Skin epidermis (tissue), 12 donors: ENCODE measurements around the gene FAM184B.

Experiments used
- H3K27ac ChIP-seq, 21 experiments: fragments of 200-600 bp; sonication (generic) in 11 of 21; one replicate each; pipeline ENCODE4 v1.5.0; 2020; ENCODE audit warnings: mild to moderate bottlenecking in 3 of 21, inconsistent platforms in 2 of 21, moderate library complexity in 2 of 21
- H3K4me3 ChIP-seq, 7 experiments: fragments of 200-600 bp; sonication (generic) in 2 of 7; one replicate each; pipeline ENCODE4 v1.5.0; 2020; ENCODE audit warnings: inconsistent platforms in 2 of 7, mild to moderate bottlenecking in 2 of 7, moderate library complexity in 1 of 7

Gene FAM184B

GRCh38 chr4:17781300-17782287, at the start of gene FAM184B:
FAM184B (minus strand) TSS chr4:17781621; CDS start chr4:17781299, 322 bp downstream.
- H3K4me3 ChIP-seq = peak within 1 kb of the TSS; percentile 17 to 42 (median 33)
- H3K27ac ChIP-seq = no peak within 1 kb of the TSS

- no peak overlapping the region for H3K4me3 ChIP-seq
These were observed 42.6 kb upstream of the FAM184B start for GRCh38 chr4:17823871-17824669.

GRCh38 chr4:17817027-17817426, 35.6 kb upstream of the FAM184B start:
- H3K27ac ChIP-seq = peak overlapping the region in 1 of 21 experiments; percentile 27
- no peak overlapping the region for H3K4me3 ChIP-seq

More at GRCh38 chr4:17823871-17824669, 42.6 kb upstream of the FAM184B start:
- peak overlapping the region in 1 of 21 experiments; percentile 61 for H3K27ac ChIP-seq

- Histone ChIP-seq H3K4me3 (no peak overlapping the region), H3K27ac (no peak overlapping the region)
These were observed 34.7 kb upstream of the FAM184B start for GRCh38 chr4:17816142-17816541.

- peak overlapping the region in 3 of 21 experiments; percentile 0 to 35 (median 19) for H3K27ac ChIP-seq
- no peak overlapping the region for H3K4me3 ChIP-seq
These were observed 32.7 kb upstream of the FAM184B start for GRCh38 chr4:17814140-17814539.

- peak overlapping the region in 1 of 21 experiments; percentile 38 for H3K27ac ChIP-seq
- no peak overlapping the region for H3K4me3 ChIP-seq
These were observed 31.4 kb upstream of the FAM184B start for GRCh38 chr4:17812801-17813200.

GRCh38 chr4:17812125-17812524, 30.7 kb upstream of the FAM184B start:
- Histone ChIP-seq H3K27ac (peak overlapping the region in 2 of 21 experiments; percentile 38 to 91), H3K4me3 (no peak overlapping the region)

GRCh38 chr4:17811078-17811603, 29.7 kb upstream of the FAM184B start:
- peak overlapping the region; percentile 59 to 95 (median 66) for H3K4me3 ChIP-seq
- peak overlapping the region in 16 of 21 experiments; percentile 18 to 98 (median 68) for H3K27ac ChIP-seq

- peak within 1 kb of the TSS; percentile 49 to 98 (median 95) for H3K27ac ChIP-seq
- H3K4me3 ChIP-seq = peak within 1 kb of the TSS; percentile 59 to 95 (median 66)
These were observed 29.0 kb upstream of the FAM184B start, which contains the start of the genes DCAF16 and NCAPG for GRCh38 chr4:17810260-17811077. DCAF16 (minus strand) TSS chr4:17810757; CDS start chr4:17804141, 6,616 bp downstream. NCAPG (plus strand) TSS chr4:17810979; CDS start chr4:17811078, 99 bp downstream.

GRCh38 chr4:17809667-17810066, 28.2 kb upstream of the FAM184B start:
- Histone ChIP-seq H3K4me3 (peak overlapping the region; percentile 59 to 95 (median 66)), H3K27ac (peak overlapping the region in 19 of 21 experiments; percentile 83 to 98 (median 96))

GRCh38 chr4:17807446-17807845, 26.0 kb upstream of the FAM184B start:
- no peak overlapping the region for H3K27ac ChIP-seq
- H3K4me3 ChIP-seq = no peak overlapping the region

GRCh38 chr4:17805580-17806155, 24.2 kb upstream of the FAM184B start:
- Histone ChIP-seq H3K27ac (no peak overlapping the region), H3K4me3 (no peak overlapping the region)

- no peak overlapping the region for H3K4me3 ChIP-seq
These were observed 16.4 kb upstream of the FAM184B start for GRCh38 chr4:17797808-17798207.

GRCh38 chr4:17794730-17795129, 13.3 kb upstream of the FAM184B start:
- Histone ChIP-seq H3K4me3 (no peak overlapping the region), H3K27ac (no peak overlapping the region)

More at GRCh38 chr4:17797808-17798207, 16.4 kb upstream of the FAM184B start:
- no peak overlapping the region for H3K27ac ChIP-seq

- Histone ChIP-seq H3K4me3 (no peak overlapping the region), H3K27ac (no peak overlapping the region)
These were observed 7.5 kb upstream of the FAM184B start for GRCh38 chr4:17788956-17789355.

GRCh38 chr4:17787315-17787714, 5.9 kb upstream of the FAM184B start:
- Histone ChIP-seq H3K27ac (no peak overlapping the region), H3K4me3 (no peak overlapping the region)

- no peak overlapping the region for H3K27ac ChIP-seq
- H3K4me3 ChIP-seq = no peak overlapping the region
These were observed 5.1 kb upstream of the FAM184B start for GRCh38 chr4:17786567-17786966.

GRCh38 chr4:17785858-17786257, 4.4 kb upstream of the FAM184B start:
- H3K4me3 ChIP-seq = no peak overlapping the region
- no peak overlapping the region for H3K27ac ChIP-seq
